HG02678 (cell line): ENCODE measurements around the gene ANKRD33B.

ENCODE experiments used
- ATAC-seq: cut with Tn5 transposase; IDR thresholded peaks from one replicate; pipeline ENCODE4 v1.9.1; 2021; ENCODE audit warnings: mild to moderate bottlenecking, moderate library complexity; ENCODE audit not compliant: unreplicated experiment

Gene ANKRD33B

DNA sequence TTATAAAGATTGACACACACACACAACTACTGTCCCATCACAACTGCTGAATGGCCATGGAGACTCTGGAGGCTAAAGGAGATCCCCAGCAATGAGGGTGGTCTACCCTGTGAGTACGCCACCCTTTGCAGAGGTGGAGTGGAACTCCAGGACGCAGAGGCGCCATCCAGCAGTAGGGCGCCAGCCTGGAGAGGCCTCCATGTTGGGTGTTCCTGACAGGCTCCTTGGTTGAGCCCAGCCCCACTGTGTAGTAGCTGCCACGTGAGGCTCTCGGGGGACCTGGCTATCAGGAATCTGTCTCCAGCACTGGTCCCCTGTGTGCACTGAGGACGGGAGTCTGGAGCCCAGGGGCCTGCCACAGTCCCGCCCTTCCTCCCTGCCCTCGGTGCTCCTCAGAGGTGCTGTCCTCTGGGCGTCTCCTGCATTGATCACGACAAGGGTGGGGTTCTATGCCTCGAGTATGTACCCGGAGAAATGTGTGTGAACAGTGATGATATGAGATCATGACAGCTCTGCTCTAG is 124.8 kb downstream of the ANKRD33B start:
- ATAC-seq: no peak

DNA sequence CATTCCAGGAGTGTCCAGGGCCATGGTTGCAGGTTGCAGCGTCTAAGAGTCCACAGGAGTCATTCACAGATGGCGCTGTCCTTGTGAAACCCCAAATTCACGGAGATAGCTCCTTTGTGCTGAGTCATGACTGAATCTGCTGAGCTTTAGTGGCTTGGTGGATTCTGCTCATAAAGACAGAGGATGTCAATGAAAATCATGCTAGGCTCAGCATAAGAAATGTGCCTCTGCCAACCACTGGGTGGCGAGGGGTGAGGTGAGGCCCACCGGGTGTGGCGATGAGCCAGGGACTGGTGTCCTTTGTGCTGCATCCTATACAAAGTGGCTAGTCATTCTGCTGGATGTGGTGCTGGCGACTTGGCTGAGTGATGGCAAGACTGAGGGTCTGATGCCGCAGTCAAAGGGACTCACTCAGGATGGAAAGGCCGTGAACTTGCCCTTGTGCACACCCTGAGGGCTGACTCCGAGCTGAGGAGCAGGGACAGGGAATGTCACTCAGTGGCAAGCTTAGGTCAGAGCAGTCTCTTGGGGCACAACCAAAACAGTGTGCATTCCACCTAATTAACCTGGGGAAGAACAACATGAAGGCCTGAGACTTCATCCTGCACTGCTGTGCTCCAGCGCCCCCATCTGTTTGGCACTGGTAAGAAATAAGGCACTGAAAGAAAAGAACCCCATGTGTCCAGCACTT is 125.7 kb downstream of the ANKRD33B start:
- ATAC-seq: no peak

DNA sequence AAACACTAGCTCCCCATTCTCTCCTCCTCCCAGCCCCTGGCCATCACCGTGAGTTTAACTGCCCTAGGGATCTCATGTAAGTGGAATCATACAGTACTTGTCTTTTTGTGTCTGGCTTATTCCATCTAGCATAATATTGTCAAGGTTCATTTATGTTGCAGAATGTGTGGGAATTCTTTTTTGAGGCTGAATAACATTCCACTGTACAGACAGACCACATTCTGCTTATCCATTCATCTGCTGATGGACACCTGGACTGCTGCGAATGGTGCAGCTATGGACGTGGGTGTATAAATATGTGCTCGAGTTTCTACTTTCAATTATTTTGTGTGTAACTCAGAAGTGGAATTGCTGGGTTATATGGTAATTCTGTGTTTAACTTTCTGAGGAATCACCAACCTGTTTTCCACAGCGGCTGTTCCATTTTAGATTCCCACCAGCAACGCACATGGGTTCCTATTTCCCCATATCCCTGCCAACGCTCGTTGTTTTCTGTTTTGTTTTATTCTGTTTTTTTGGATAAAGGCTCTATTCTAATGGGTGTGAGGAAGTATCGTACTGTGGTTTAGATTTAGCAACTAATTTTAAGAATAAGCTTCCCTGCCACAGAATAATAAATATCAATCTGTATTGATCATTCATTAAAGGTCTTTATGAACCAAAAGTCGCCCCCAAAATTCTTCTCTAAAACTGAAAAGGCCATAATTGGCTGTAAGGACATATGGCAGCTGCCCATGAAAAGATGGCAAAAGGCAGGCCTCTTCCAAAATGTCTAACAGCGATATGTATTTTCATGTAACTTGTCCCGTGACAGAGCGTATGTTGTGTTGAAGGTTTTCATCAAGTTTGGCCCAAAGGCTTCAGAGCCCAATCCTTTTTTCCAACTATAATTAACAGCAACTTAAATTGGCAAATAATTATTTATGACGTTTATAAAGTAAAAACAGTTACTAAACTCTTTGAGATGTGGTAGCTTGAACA is 126.9 kb downstream of the ANKRD33B start:
- no peak for ATAC-seq

DNA sequence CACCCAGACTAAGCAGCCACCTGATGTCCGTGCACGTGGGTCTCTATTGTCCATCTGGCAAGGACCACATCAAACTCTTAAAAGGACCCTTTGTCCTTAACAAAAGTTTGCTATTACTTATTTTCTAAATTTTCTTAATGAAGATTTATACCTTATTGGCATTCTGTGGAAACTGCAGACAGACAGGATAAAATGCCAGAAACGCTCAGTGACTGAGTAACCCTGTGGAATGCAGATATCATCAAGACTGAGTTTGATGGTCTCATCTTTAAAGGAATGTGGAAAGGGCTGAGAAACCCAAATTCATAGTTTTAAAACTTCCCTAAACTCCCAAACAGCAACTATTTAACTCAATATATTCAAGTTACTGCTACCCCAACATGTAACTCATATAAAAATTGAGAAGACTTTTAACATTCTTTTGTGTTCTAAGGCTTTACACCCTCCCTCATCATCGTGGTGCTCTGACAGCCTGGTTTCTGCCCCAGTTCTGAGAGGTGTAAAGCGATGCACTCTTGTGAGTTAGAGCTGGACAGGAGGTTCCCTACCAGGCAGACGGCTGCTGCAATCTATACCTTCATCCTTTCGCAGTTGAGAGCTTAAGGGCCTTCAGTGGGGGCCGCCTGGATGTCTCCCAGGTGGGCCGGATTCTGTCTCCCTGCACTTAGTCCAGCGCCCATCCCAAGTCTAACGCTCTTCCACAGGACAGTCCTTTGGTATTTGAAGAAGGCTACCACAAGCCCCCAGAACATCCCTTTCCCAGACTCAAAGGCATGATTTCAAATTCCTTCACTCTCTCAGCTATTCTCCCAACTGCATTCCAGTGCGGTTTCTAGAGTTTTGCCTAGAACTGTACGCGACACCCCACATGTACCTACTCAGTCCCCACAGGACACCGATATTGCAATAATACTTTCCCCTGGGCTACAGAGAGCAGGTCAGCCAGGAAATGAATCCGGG is 128.2 kb downstream of the ANKRD33B start:
- no peak for ATAC-seq

DNA sequence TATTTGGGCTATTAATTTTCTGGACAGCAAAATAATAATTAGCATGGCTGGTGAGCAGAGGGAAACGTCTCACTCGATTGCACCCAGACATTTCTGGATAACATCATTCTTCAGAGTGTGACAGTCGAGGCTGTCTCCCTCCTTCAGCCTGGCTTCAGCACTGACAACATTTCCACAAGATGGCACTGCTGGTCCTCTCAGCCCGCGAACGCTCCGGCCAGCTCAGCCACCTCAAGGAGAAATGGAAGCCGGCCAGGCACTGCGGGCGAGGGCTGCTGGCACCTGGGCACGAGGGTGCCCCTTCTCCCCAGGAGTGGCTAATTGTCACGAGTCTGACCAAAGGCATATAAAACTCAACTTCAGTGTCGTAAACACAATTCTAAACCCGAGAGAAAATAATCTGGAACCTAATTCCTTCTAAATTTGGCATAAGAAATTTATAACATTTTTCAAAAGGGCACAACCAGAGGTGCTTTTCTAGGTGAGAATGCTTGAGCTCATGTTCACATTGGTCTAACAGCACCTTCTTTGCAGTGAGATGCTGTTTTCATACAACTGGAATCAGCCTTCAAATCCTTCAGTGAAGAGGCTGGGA is 131.3 kb downstream of the ANKRD33B start:
- ATAC-seq: peak; percentile 42

DNA sequence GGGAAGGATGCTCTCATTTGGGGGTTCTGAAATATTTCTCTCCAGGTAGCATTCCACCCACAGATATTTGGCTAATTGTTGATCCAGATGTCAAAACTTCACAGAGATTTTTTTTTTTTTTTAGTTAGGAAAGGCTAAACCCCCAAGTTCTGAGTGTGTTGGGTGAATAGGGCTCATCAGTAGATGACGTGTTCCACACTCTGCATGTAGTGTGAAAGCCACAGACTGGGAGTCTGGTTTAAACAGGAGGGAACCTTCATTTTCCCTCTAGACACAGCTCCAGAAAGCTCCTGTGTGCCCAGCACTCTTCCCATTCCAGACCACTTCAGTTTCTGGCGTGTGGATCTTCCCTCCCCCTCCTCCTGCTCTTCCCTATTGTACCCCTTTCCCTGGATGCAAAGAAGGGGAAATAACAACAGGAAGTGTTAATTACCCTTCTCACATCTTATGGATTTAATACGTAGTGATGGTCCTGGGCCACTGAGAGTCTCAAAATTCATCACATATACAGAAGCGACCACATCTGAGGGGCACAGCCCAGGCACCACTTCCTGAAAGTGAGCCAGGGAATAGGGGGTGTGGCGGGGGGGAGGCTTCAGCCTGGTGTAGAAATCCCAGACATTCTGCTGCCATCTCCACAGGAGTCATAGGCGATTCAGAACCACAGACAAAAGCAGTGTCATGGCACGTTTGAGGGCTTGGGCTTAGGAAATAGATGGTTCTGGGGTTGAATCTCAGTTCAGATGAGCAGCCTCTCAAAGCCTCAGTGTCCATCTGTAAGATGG is 132.1 kb downstream of the ANKRD33B start:
- no peak for ATAC-seq

DNA sequence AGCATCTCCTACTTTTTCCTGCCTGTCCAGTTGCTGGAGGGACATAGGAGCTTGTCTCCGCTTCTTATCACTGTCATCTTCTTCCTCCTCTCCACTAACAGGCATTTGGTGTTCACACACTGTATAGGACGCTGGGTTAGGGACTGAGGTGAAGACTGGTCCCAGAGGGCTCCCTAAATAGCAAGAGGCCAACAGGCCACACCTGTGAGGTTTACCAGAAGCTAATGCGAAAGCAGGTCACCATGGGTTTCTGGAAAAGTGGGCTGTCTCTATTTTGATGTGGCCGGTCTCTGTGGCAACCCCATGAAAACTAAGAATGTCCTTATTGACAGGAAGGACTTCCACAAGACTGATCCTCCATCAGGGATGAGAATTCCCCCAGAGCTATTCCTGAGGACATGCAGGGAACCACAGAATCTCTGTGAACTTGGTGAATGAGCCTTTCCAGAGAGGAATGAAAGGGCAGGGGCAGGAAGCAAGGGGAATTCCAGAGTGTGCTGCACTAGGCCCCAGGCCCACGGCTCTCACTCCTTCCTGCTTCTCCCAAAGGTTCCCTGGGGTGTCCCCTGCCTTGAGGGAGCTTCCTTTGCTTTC is 135.5 kb downstream of the ANKRD33B start:
- ATAC-seq: peak; percentile 54

DNA sequence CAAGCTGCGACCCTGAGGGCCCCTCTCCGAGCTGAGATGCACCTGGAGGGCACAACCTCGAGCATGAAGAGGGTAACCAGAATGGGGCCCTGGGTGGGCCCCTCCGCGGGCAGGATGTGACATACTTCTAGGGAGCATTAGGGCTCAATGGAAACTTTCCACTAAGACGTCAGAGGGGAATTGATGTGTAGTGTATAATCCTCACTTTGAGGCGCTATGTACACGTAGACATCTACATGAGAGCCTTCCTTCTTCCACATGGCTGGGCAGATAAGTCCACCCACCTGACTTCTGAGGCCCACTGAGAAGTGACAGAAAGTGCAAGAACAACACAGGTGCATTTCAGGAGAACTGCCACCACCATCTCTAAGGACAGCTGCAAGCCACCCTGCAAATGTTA is 136.1 kb downstream of the ANKRD33B start:
- peak; percentile 64 for ATAC-seq

DNA sequence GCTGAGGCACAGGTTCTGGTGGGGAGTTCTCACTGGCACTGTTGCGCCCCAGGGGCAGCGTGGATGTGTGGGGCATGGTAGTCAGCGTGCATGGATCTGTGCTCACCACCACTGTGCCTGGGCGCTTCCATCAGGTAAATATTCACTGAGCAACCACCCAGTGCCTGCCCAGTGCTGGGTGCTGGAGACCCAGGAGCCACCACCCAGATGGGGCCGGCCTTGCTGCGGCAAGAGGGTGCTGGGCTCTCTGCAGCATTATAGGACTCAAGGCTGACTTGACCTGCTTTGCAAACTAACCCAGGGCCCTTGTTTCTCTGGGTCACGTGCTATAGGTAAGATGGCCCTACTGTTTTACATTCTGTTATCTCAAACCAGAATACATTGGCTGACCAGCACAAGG is 136.6 kb downstream of the ANKRD33B start:
- ATAC-seq: peak; percentile 1

DNA sequence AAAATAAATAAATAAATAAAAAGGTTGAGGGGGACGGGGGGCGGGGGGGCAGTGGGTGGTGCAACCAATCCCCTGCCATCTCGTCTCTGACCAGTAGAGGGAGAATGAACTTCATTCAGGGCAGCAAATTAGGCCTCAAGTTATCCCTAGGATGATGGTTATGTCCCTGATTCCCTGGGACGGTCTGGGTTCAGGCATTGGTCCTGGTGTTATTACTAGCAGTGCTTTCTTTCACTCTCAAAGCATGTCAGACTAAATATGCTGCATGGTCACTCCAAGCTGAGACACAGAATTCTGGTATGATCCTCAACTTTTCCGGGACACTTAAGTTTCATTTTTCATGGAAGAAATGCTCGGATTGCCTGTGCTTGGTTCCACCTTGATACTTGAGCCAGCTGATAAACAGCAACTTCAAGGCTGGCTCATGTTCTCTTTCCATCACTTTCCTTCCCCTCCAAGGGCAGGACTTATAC is 137.7 kb downstream of the ANKRD33B start:
- ATAC-seq: no peak

DNA sequence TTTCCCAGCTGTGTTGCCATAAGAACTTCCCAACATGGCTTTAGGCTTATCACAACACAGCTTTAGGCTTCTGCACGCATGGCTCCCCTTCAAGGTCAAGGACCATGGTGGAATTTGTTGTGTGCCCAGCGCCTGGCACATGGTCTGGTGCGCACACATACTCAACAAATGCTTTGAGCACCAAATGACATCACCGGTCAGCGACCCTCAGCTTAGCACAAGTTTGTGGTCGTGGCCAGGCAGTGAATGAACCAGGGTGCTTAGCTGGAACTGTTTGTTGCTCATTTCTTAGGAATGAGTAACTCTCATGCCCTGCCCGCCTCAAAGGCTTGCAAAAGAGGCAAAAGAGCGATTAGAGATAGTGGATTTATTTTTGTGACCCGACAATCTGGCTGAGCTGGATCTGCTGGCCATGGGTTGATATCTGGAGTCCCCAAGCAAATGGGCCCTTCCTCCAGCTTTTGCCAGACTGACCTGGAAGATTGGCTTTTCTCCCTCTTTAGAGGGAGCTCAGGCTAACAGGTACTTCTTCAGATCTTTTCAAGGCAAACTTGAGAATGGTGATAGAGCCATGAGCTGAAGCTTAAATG is 138.3 kb downstream of the ANKRD33B start:
- no peak for ATAC-seq

DNA sequence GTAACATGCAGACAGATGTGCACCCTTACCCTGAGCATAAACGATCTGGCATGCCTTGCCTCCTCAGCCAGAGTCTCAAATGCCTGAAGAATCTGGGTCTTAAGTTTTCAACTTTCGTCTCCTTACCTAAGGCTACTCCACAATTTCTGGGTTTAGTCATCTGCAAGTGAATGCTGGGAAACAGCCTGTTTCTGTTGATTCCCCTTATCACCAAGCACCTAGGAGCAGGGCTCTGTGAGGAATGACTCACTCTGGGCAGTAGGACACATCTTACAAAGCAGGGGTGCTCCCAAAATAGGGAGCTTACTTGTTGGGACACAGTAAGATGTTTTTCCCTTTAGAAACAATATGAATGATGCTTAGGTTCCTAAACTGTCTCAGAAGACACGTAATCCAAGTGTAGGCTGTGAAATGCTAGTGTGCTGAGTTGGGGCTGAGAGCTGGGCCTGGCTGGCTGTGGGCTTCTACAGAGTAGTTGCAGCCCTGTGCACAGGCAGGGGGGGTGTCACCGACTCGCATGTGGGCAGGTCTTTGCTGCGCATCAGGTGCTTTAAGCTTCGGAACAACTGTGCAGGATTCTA is 139.1 kb downstream of the ANKRD33B start:
- ATAC-seq: no peak

DNA sequence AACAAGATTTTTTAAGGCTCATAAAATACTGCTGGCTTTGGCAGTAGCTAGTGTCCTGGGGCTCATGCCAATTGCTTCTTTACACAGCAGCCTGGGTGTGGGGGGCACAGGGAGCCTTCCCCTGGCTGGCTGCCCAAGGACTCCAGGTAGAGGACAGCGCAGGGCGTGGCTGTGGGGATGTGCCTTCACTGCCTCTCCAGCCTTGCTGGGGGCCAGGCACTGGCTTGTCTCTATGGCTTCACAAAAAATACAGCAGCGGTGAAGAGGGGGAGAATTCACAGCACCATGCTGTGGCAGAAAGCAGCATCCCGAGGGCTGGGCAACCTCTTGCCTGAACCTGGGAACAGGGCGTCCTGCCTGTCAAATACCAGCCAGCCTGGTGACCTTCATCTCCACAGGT is 139.8 kb downstream of the ANKRD33B start:
- no peak for ATAC-seq

DNA sequence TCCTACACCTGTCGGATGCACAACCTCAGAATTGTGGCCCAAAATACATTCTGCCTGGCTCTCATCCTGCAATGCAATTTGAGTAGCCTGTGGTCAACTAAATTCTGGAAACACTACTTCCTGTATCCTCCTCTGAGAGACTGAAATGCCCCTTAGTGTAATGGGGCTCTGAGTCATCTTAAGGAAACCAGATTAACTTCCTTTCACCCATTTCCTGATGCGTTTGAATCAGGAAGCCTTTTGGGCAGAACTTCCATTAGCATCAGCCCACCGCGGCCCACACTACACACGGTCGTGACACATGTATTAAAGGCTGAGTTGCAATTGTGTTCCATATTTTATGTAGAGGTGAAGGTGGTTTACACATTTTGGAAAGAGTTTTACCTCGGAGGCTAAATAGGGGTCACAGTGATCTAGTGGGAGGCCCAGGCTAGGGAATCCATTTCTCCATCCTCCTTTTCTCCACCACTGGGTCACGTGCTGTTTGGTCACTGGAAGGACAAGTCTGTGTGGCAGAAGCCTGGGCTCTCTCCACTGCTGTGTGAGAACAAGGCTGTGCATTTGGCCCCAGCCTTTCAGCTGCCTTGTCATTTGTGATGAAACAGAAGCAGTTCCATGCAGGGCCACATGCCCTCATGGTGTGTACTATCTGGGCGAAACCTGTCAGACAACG is 141.2 kb downstream of the ANKRD33B start:
- peak; percentile 30 for ATAC-seq

DNA sequence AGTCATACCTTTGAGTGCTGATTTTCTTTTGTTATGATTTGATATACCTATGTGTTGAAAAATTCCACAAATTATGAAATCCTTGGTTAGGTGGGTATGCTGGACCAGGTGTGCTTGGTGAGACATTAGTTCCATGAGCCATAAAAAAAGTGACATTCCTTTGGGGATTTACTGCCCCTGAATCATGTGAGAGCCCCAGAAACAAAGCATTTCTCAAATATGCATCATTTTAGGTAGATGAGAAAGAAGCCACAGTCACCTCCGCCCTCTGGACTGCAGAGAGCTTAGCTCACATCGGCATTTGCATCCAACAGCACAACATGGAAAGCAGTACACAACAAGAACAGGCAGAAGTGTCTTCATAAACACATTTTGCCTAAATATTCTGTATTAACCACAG is 141.9 kb downstream of the ANKRD33B start:
- ATAC-seq: no peak

DNA sequence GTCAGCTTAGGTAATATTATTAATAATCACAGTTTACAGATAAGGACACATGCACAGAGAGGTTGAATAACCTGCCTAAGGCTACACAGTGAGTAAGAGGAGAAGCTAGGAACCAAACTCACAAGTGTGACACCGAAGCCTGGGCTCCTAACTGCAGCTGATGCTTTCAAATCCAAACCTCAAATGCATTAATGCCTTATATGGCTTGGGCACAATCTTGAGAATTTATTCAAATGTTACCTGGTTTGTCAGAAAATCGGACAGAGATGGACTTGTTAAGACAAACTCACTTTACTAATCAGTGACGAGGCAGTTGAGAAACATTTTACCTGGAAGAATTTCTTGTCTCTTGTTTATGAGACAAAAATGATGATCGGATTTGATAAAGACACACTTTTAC is 142.5 kb downstream of the ANKRD33B start:
- no peak for ATAC-seq
